ENCODE results near the gene SCP2D1. TPM values are rescaled to one million over a fixed set of nuclear protein-coding genes. Genes with fewer than 3 reads are reported as not detected.

SCP2D1 gene
- total RNA-seq, 1 experiment from 2014 or later: not detected

GRCh38 chr20:18847226-18847755 lies 33.7 kb downstream of the SCP2D1 start:
- intact Hi-C loops (cut with micrococcal nuclease): no loop called here

More at GRCh38 chr20:18847226-18847755, 33.7 kb downstream of the SCP2D1 start:
- Histone ChIP-seq H3K4me2 (ENCODE audit: low read length) (no peak overlapping the region), H3K36me3 (ENCODE audit: control insufficient read depth in 1 of 2, insufficient read depth in 2 of 2, low read length in 2 of 2) (no peaks in the 10 kb centered on the region), H4K20me1 (ENCODE audit: insufficient read depth) (no peaks in the 10 kb centered on the region), H3K4me3 (replicated peaks in 1 of 2; ENCODE audit: low read depth in 1 of 2, low read length in 2 of 2) (no peak overlapping the region), H3K27ac (ENCODE audit: low read depth, low read length) (no peak overlapping the region), H3K9me3 (ENCODE audit: control insufficient read depth in 1 of 2, insufficient read depth in 1 of 2, low read depth in 1 of 2, low read length in 2 of 2) (no peaks in the 10 kb centered on the region), H2AFZ (ENCODE audit: low read depth, low read length, poor library complexity, severe bottlenecking) (no peak overlapping the region), H3K79me2 (ENCODE audit: insufficient read depth, low read length) (no peaks in the 10 kb centered on the region), H3K4me1 (ENCODE audit: control insufficient read depth in 1 of 2, insufficient read depth in 2 of 2, low read length in 2 of 2) (no peaks in the 10 kb centered on the region), H3K9me2 (ENCODE audit: insufficient read depth) (no peaks in the 10 kb centered on the region), H3K27me3 (ENCODE audit: insufficient read depth, low read length) (peaks cover 8% of the 10 kb centered on the region; the same call in 1 of the 2 replicates), H3K9ac (ENCODE audit: low read length) (no peak overlapping the region)
- CTCF ChIA-PET: no interaction called here
- TF ChIP-seq MAX (IDR thresholded peaks at IDR 0.05) (no peak), EGR1 (IDR thresholded peaks at IDR 0.05; ENCODE audit: low read depth) (no peak), EZH2 (IDR thresholded peaks at IDR 0.05) (no peak), SIN3A (IDR thresholded peaks at IDR 0.05; ENCODE audit: low read depth) (no peak), TCF7L2 (IDR thresholded peaks at IDR 0.05; ENCODE audit: borderline replicate concordance, extremely low read depth, insufficient read depth, insufficient read length) (no peak), SP1 (IDR thresholded peaks at IDR 0.05; ENCODE audit: low read depth) (no peak), ZBTB33 (IDR thresholded peaks at IDR 0.05; ENCODE audit: extremely low read depth, insufficient replicate concordance, low read length) (no peak), JUND (IDR thresholded peaks at IDR 0.05) (no peak), CBX3 (IDR thresholded peaks at IDR 0.05; ENCODE audit: low read depth) (no peak), CEBPB (IDR thresholded peaks at IDR 0.05; ENCODE audit: low read depth) (no peak), ELF1 (IDR thresholded peaks at IDR 0.05; ENCODE audit: borderline replicate concordance, low read depth) (no peak), FOSL1 (IDR thresholded peaks at IDR 0.05; ENCODE audit: low read depth) (no peak), CTCF (IDR thresholded peaks at IDR 0.05 in 2 of 3, conservative IDR thresholded peaks at IDR 0.05 in 1 of 3; ENCODE audit: borderline replicate concordance in 1 of 3, insufficient read depth in 1 of 3, low read depth in 2 of 3, low read length in 2 of 3) (no peak), YY1 (IDR thresholded peaks at IDR 0.05; ENCODE audit: extremely low read depth, insufficient replicate concordance, low read depth, low read length) (no peak), POLR2AphosphoS5 (IDR thresholded peaks at IDR 0.05; ENCODE audit: low read depth, low read length) (no peak), SRF (IDR thresholded peaks at IDR 0.05; ENCODE audit: low read depth) (no peak), EZH2phosphoT487 (IDR thresholded peaks at IDR 0.05; ENCODE audit: borderline replicate concordance) (no peak), POLR2A (IDR thresholded peaks at IDR 0.05; ENCODE audit: borderline replicate concordance, extremely low read depth, insufficient read depth, insufficient read length) (no peak), ZNF274 (IDR thresholded peaks at IDR 0.05; ENCODE audit: low read depth, low read length) (no peak), ZFX (IDR thresholded peaks at IDR 0.05) (no peak)
- no TSS peak for BruUV-seq (replicated peaks)
- DNase-seq (ENCODE audit: low read depth, low spot score) (no peak), ATAC-seq (no peak)
- POLR2A ChIA-PET: no interaction called here
- RAD21 ChIA-PET (ENCODE audit: low non-redundant PET in 1 of 2, low total read pairs in 2 of 2, uncharacterized antibody in 2 of 2, unreplicated experiment in 2 of 2): no interaction called here
